Gastrocnemius medialis (tissue), 4 donors: Measurements from ENCODE around the gene USE1. TPM values are rescaled to one million over a fixed set of nuclear protein-coding genes. Genes with fewer than 3 reads are reported as not detected.
"Not testable (repeated sequence)": the region's sequence is repeated elsewhere in the genome, so short reads cannot be mapped to it uniquely, and the experiment has no call there.

Source experiments
- ATAC-seq, 2 donors: fragments of 150-250 bp; one replicate each; pipeline ENCODE4 v1.9.1; 2016
- DNase-seq, 2 donors: peaks; one replicate each; pipeline ENCODE4 v3.0.0-alpha.2; 2019
- H3K27ac ChIP-seq, 4 donors: fragments of 200-600 bp; sonication (generic); 1 replicate in 1 of 4; 2 replicates in 3 of 4; pipeline ENCODE4 v1.5.1; 2016 to 2018; ENCODE audit warnings: mild to moderate bottlenecking in 2 of 4, moderate library complexity in 1 of 4
- H3K27me3 ChIP-seq, 3 donors: fragments of 200-600 bp; sonication (generic) in 2 of 3; 1 replicate in 1 of 3; 2 replicates in 2 of 3; pipeline versions ENCODE4 v1.5.1 to v1.6.0; 2016 to 2019; ENCODE audit warnings: mild to moderate bottlenecking in 1 of 3, moderate library complexity in 1 of 3
- H3K36me3 ChIP-seq, 2 donors: fragments of 200-600 bp; sonication (generic) in 1 of 2; one replicate each; pipeline ENCODE4 v1.5.1; 2017 to 2018
- H3K4me1 ChIP-seq, 2 donors: fragments of 200-600 bp; sonication (generic) in 1 of 2; one replicate each; pipeline ENCODE4 v1.5.1; 2016 to 2017; ENCODE audit warnings: mild to moderate bottlenecking in 2 of 2
- H3K4me3 ChIP-seq, 4 donors: fragments of 200-600 bp; sonication (generic) in 3 of 4; 1 replicate in 1 of 4; 2 replicates in 3 of 4; pipeline ENCODE4 v1.5.1; 2016 to 2019; ENCODE audit warnings: mild to moderate bottlenecking in 2 of 4
- H3K9me3 ChIP-seq, 3 donors: fragments of 200-600 bp; sonication (generic) in 2 of 3; 1 replicate in 1 of 3; 2 replicates in 2 of 3; pipeline ENCODE4 v1.5.1; 2016 to 2019
- POLR2A ChIP-seq, 2 donors: fragments of 450-650 bp; IDR thresholded peaks; one replicate each; pipeline ENCODE4 v1.6.1; 2017; ENCODE audit warnings: antibody characterized with exemption in 2 of 2, mild to moderate bottlenecking in 2 of 2, moderate library complexity in 2 of 2
- in situ Hi-C, 4 donors: fragments of 200-750 bp; cut with MboI; loops; one replicate each; pipeline versions ENCODE4 v1.15.0 to v1.8.0; 2017; ENCODE audit warnings: low sequenced_read_pairs in 4 of 4
- intact Hi-C: fragments of 100-400 bp; cut with DNase I; formaldehyde crosslinking; loops from one replicate; pipeline ENCODE4 v1.15.1; 2023; ENCODE audit warnings: low total_unique reads
- total RNA-seq, 4 donors: library from RNA; depleted of rRNA; stranded (reverse); fragments of >200 nt; gene quantifications; one replicate each; pipeline versions ENCODE4 v1.1.0 to v1.2.3, GENCODE V29; 2016
- TF ChIP-seq, protein P1 (sequence below), 5 experiments: fragments of 450-650 bp in 3 of 5; fragments of 200-600 bp in 2 of 5; sonication (generic) in 2 of 5; IDR thresholded peaks in 4 of 5; conservative IDR thresholded peaks in 1 of 5; 1 replicate in 4 of 5; 2 replicates in 1 of 5; pipeline ENCODE4 v1.5.1; 2016 to 2019; ENCODE audit warnings: antibody characterized with exemption in 5 of 5, mild to moderate bottlenecking in 3 of 5, moderate library complexity in 3 of 5

The USE1 gene
- total RNA-seq, 4 donors from 2014 or later, result 14.1 to 39.9 (median 22.3) TPM

DNA sequence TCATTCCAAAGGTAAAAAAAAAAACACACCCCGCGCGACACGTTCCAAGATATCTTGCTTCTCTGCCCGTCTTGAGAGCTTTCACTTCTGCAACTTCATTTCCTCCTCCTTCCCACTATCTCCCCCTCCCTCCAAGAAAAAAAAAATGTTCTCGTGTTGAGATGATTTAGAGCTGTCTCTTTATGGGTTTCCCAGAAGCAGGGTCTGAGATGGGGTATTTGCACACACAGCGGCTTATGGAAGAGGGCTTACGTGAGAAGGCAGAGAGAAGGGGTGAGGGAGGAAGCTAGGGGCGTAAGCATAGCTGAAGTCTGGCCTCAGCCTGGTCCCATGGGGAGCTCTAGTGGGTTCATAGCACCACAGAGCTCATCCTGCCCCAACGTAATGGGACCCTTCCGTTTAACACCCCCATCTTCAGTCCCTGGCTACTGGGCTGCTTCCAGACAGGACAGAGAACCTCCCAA is 31.3 kb upstream of the USE1 start:
- Histone ChIP-seq H3K27me3 (no peaks in the 10 kb centered on the region), H3K9me3 (no peaks in the 10 kb centered on the region), H3K4me1 (no peaks in the 10 kb centered on the region), H3K36me3 (peaks cover 0 to 6% of the 10 kb centered on the region in 2 donors), H3K27ac (no peak overlapping the region), H3K4me3 (no peak overlapping the region)
- DNase-seq (no peak), ATAC-seq (no peak)
- intact Hi-C loops, result no loop called here
- in situ Hi-C loops, result no loop called here
- no peak for TF ChIP-seq POLR2A (IDR thresholded peaks at IDR 0.05)
- TF ChIP-seq, protein P1, sequence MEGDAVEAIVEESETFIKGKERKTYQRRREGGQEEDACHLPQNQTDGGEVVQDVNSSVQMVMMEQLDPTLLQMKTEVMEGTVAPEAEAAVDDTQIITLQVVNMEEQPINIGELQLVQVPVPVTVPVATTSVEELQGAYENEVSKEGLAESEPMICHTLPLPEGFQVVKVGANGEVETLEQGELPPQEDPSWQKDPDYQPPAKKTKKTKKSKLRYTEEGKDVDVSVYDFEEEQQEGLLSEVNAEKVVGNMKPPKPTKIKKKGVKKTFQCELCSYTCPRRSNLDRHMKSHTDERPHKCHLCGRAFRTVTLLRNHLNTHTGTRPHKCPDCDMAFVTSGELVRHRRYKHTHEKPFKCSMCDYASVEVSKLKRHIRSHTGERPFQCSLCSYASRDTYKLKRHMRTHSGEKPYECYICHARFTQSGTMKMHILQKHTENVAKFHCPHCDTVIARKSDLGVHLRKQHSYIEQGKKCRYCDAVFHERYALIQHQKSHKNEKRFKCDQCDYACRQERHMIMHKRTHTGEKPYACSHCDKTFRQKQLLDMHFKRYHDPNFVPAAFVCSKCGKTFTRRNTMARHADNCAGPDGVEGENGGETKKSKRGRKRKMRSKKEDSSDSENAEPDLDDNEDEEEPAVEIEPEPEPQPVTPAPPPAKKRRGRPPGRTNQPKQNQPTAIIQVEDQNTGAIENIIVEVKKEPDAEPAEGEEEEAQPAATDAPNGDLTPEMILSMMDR (IDR thresholded peaks at IDR 0.05 in 4 of 5, conservative IDR thresholded peaks at IDR 0.05 in 1 of 5), result no peak

DNA sequence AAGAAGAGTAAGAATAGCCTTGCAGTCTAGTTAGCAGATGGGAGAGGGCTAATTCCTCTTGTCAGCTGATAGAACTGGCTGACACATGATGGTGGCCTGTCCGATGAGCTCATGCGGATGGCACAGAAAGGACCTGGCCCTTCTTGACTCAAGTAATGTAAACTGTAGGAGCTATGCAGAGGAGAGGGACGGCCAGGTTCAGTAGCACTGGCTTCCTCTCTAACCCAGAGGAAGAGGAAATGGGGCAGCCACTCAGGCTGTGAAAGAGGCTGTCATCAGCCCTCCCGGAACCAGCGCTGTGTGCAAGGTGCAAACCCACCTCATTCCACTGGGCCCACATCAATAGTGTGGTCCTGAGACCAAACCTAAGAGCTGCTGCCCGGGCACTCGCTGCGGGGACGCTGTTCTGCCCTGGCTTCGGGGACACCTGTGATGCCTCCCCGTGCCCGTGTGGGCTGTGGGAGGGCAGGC is 30.8 kb upstream of the USE1 start:
- intact Hi-C loops, result no loop called here
- in situ Hi-C loops, result no loop called here
- H3K4me3 ChIP-seq, result no peak overlapping the region

DNA sequence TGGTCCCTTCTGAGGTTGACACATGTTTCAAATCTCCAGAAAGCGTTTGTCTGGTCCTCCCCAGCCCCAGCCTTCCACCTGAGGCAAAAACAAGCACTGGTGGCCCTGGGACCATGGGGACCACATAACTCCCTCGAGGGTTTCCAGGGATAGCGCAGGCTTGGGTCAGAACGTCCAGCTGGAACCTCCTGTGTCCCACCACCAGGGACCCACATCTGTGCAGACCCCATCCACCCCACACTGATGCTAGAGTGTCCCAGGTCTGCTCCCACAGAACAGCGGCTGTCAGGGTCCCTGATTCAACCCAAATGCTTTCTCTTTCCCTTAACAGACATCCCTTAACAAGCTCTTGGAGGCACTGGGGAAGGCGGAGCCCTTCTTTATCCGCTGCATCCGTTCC is 29.6 kb upstream of the USE1 start:
- ATAC-seq, result no peak
- intact Hi-C loops, result no loop called here
- Histone ChIP-seq H3K4me1 (no peaks in the 10 kb centered on the region), H3K27me3 (no peaks in the 10 kb centered on the region), H3K27ac (no peak overlapping the region), H3K4me3 (no peak overlapping the region), H3K9me3 (no peaks in the 10 kb centered on the region), H3K36me3 (peaks cover 0 to 13% of the 10 kb centered on the region in 2 donors)
- TF ChIP-seq, protein P1 (IDR thresholded peaks at IDR 0.05 in 4 of 5, conservative IDR thresholded peaks at IDR 0.05 in 1 of 5), result no peak
- in situ Hi-C loops, result no loop called here
- DNase-seq, result no peak

More for the DNA sequence above, 30.8 kb upstream of the USE1 start:
- Histone ChIP-seq H3K36me3 (peaks cover 0 to 11% of the 10 kb centered on the region in 2 donors), H3K4me1 (no peaks in the 10 kb centered on the region), H3K27ac (no peak overlapping the region), H3K27me3 (no peaks in the 10 kb centered on the region), H3K9me3 (no peaks in the 10 kb centered on the region)
- ATAC-seq, result no peak
- DNase-seq, result no peak
- no peak for TF ChIP-seq POLR2A (IDR thresholded peaks at IDR 0.05)
- TF ChIP-seq, protein P1 (IDR thresholded peaks at IDR 0.05 in 4 of 5, conservative IDR thresholded peaks at IDR 0.05 in 1 of 5), result no peak

DNA sequence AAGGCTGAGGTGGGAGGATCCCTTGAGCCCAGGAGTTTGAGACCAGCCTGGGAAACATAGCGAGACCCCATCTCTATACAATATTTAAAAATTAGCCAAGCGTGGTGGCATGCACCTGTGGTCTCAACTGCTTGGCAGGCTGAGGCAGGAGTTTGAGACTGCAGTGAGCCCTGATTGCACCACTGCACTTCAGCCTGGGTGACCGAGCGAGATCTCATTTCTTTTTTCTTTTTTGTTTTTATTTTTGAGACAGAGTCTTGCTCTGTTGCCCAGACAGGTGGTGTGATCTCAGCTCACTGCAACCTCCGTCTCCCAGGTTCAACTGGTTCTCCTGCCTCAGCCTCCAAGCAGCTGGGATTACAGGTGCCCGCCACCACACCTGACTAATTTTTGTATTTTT is 23.4 kb upstream of the USE1 start:
- in situ Hi-C loops, H3K27me3 ChIP-seq, H3K27ac ChIP-seq, DNase-seq, H3K9me3 ChIP-seq, ATAC-seq, H3K4me1 ChIP-seq, intact Hi-C loops, H3K4me3 ChIP-seq: not testable (repeated sequence)
- H3K36me3 ChIP-seq, result peaks cover 0 to 49% of the 10 kb centered on the region in 2 donors

DNA sequence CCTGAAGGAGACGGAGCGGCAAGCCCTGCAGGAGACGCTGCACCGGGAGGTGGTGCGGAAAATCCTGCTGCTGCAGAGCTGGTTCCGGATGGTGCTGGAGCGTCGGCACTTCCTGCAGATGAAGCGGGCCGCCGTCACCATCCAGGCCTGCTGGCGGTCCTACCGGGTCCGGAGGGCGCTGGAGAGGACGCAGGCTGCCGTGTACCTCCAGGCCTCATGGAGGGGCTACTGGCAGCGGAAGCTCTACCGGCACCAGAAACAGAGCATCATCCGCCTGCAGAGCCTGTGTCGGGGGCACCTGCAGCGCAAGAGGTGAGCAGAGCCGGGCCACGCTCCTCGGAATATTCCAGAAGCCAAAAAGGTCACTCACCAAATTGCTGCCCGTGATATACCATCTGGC is 22.4 kb upstream of the USE1 start:
- no peaks in the 10 kb centered on the region for H3K27me3 ChIP-seq
- no peak overlapping the region for H3K27ac ChIP-seq
- H3K9me3 ChIP-seq, result no peaks in the 10 kb centered on the region
- TF ChIP-seq POLR2A (IDR thresholded peaks at IDR 0.05), result no peak
- TF ChIP-seq, protein P1 (IDR thresholded peaks at IDR 0.05 in 4 of 5, conservative IDR thresholded peaks at IDR 0.05 in 1 of 5), result no peak
- ATAC-seq (no peak), DNase-seq (no peak)
- H3K4me1 ChIP-seq, result no peaks in the 10 kb centered on the region
- intact Hi-C loops, result no loop called here
- H3K4me3 ChIP-seq, result no peak overlapping the region
- H3K36me3 ChIP-seq, result peaks cover 0 to 49% of the 10 kb centered on the region in 2 donors
- in situ Hi-C loops, result no loop called here
